Trophoblast cell (in vitro differentiated cells and primary cell): ENCODE measurements around the gene PRSS8.
A peak's percentile ranks its signal among the peaks of the same experiment; 100 is the strongest.

ENCODE experiments used
- DNase-seq, 2 donors: peaks; one replicate each; pipeline ENCODE4 v3.0.0-alpha.2; 2016
- H2AFZ ChIP-seq: 2 replicates; pipeline ENCODE4 v1.6.1; 2013; ENCODE audit warnings: low read length, moderate library complexity, mild to moderate bottlenecking; ENCODE audit not compliant: insufficient read depth, poor library complexity
- H2AK5ac ChIP-seq: 2 replicates; pipeline ENCODE4 v1.6.1; 2013; ENCODE audit warnings: mild to moderate bottlenecking, low read length
- H2BK120ac ChIP-seq: 2 replicates; pipeline ENCODE4 v1.6.1; 2013; ENCODE audit warnings: low read length, mild to moderate bottlenecking, moderate library complexity; ENCODE audit not compliant: insufficient read depth, poor library complexity
- H2BK12ac ChIP-seq: 2 replicates; pipeline ENCODE4 v1.6.1; 2013; ENCODE audit warnings: mild to moderate bottlenecking, low read length, moderate library complexity
- H2BK5ac ChIP-seq: 2 replicates; pipeline ENCODE4 v1.6.1; 2013; ENCODE audit warnings: low read length, low read depth, moderate library complexity, mild to moderate bottlenecking; ENCODE audit not compliant: poor library complexity
- H3K14ac ChIP-seq: 2 replicates; pipeline ENCODE4 v1.6.1; 2013; ENCODE audit warnings: mild to moderate bottlenecking, low read length
- H3K18ac ChIP-seq: 2 replicates; pipeline ENCODE4 v1.6.1; 2013; ENCODE audit warnings: mild to moderate bottlenecking, low read length
- H3K23ac ChIP-seq: 2 replicates; pipeline ENCODE4 v1.6.1; 2013; ENCODE audit warnings: low read length
- H3K27ac ChIP-seq: 2 replicates; pipeline ENCODE4 v1.5.1; 2013; ENCODE audit warnings: low read depth, mild to moderate bottlenecking, inconsistent platforms, low read length, moderate library complexity
- H3K27me3 ChIP-seq: 2 replicates; pipeline ENCODE4 v1.6.1; 2013; ENCODE audit warnings: inconsistent platforms, mild to moderate bottlenecking, low read length, moderate library complexity; ENCODE audit not compliant: insufficient read depth
- H3K36me3 ChIP-seq, 2 experiments: 1 replicate in 1 of 2; 2 replicates in 1 of 2; pipeline ENCODE4 v1.6.1; 2013; ENCODE audit warnings: low read length in 2 of 2, mild to moderate bottlenecking in 2 of 2, moderate library complexity in 1 of 2; ENCODE audit not compliant: insufficient read depth in 2 of 2, control insufficient read depth in 1 of 2
- H3K4ac ChIP-seq: 2 replicates; pipeline ENCODE4 v1.6.1; 2013; ENCODE audit warnings: low read depth, mild to moderate bottlenecking, low read length, moderate library complexity
- H3K4me1 ChIP-seq, 2 experiments: 1 replicate in 1 of 2; 2 replicates in 1 of 2; pipeline ENCODE4 v1.6.1; 2013; ENCODE audit warnings: low read length in 2 of 2, mild to moderate bottlenecking in 2 of 2, moderate library complexity in 1 of 2; ENCODE audit not compliant: insufficient read depth in 2 of 2, control insufficient read depth in 1 of 2
- H3K4me2 ChIP-seq: 2 replicates; pipeline ENCODE4 v1.6.1; 2013; ENCODE audit warnings: inconsistent platforms, mild to moderate bottlenecking, low read length, moderate library complexity
- H3K4me3 ChIP-seq: 2 replicates; pipeline ENCODE4 v1.5.1; 2013; ENCODE audit warnings: mild to moderate bottlenecking, low read depth, low read length, inconsistent platforms
- H3K79me1 ChIP-seq: one replicate; pipeline ENCODE4 v1.6.1; 2013; ENCODE audit warnings: low read length
- H3K79me2 ChIP-seq: 2 replicates; pipeline ENCODE4 v1.6.1; 2013; ENCODE audit warnings: low read length, mild to moderate bottlenecking; ENCODE audit not compliant: control insufficient read depth, insufficient read depth, poor library complexity
- H3K9ac ChIP-seq: 2 replicates; pipeline ENCODE4 v1.6.1; 2013; ENCODE audit warnings: mild to moderate bottlenecking, low read length
- H3K9me3 ChIP-seq: 2 replicates; pipeline ENCODE4 v1.6.1; 2013; ENCODE audit warnings: low read depth, mild to moderate bottlenecking, control low read depth, inconsistent platforms, low read length; ENCODE audit not compliant: insufficient read depth
- H4K12ac ChIP-seq: 2 replicates; pipeline ENCODE4 v1.6.1; 2013; ENCODE audit warnings: low read depth, mild to moderate bottlenecking, low read length, moderate library complexity
- H4K8ac ChIP-seq: 2 replicates; pipeline ENCODE4 v1.6.1; 2013; ENCODE audit warnings: low read depth, mild to moderate bottlenecking, low read length, moderate library complexity
- H4K91ac ChIP-seq: one replicate; pipeline ENCODE4 v1.6.1; 2013; ENCODE audit warnings: low read depth, mild to moderate bottlenecking, low read length, moderate library complexity
- WGBS: extraction: QIAGEN DNeasy Blood & Tissue Kit; methylation state at CpG from one replicate; pipeline ENCODE4 v1.1.7; 2013; ENCODE audit warnings: missing lambda C conversion rate; ENCODE audit not compliant: insufficient read length, insufficient coverage; ENCODE audit errors: extremely low coverage; 5-methylcytosine and 5-hydroxymethylcytosine counted together

PRSS8 gene

GRCh38 chr16:31134625-31135534, 647 bp downstream of the PRSS8 start:
- H3K4me1 ChIP-seq = peaks cover 52 to 59% of the 10 kb centered on the region in 2 experiments
- H4K12ac ChIP-seq = peak overlapping the region; percentile 57
- peak overlapping the region; percentile 80 for H3K4me3 ChIP-seq
- H3K9me3 ChIP-seq = peaks cover 6% of the 10 kb centered on the region
- H3K14ac ChIP-seq = peak overlapping the region; percentile 85
- DNase-seq = peak; percentile 46 to 69
- H4K91ac ChIP-seq = peak overlapping the region; percentile 87
- H2BK5ac ChIP-seq = peak overlapping the region; percentile 39
- H2AK5ac ChIP-seq = peak overlapping the region; percentile 14
- H3K18ac ChIP-seq = peak overlapping the region; percentile 82
- H3K27me3 ChIP-seq = no peaks in the 10 kb centered on the region
- WGBS = no CpG with 5 or more reads among the region's 18 CpGs
- H2AFZ ChIP-seq = peak overlapping the region; percentile 40
- H3K23ac ChIP-seq = no peak overlapping the region
- peaks cover 17% of the 10 kb centered on the region for H3K79me2 ChIP-seq
- peak overlapping the region; percentile 88 for H3K4me2 ChIP-seq
- peaks cover 26 to 32% of the 10 kb centered on the region in 2 experiments for H3K36me3 ChIP-seq
- peak overlapping the region; percentile 60 for H3K27ac ChIP-seq
- H2BK120ac ChIP-seq = peak overlapping the region; percentile 77
- no peak overlapping the region for H2BK12ac ChIP-seq
- H3K79me1 ChIP-seq = peaks cover 32% of the 10 kb centered on the region
- H4K8ac ChIP-seq = peak overlapping the region; percentile 79
- H3K4ac ChIP-seq = peak overlapping the region; percentile 96
- peak overlapping the region; percentile 74 for H3K9ac ChIP-seq

GRCh38 chr16:31134091-31134571, 1.4 kb downstream of the PRSS8 start:
- WGBS = no CpG with 5 or more reads among the region's 5 CpGs
- no peak overlapping the region for H2BK5ac ChIP-seq
- peaks cover 29% of the 10 kb centered on the region for H3K79me1 ChIP-seq
- H2BK120ac ChIP-seq = no peak overlapping the region
- no peak overlapping the region for H2AFZ ChIP-seq
- no peak overlapping the region for H4K12ac ChIP-seq
- H2AK5ac ChIP-seq = no peak overlapping the region
- H3K9ac ChIP-seq = no peak overlapping the region
- H4K91ac ChIP-seq = no peak overlapping the region
- no peak overlapping the region for H3K14ac ChIP-seq
- H3K9me3 ChIP-seq = peaks cover 6% of the 10 kb centered on the region
- no peaks in the 10 kb centered on the region for H3K27me3 ChIP-seq
- peak overlapping the region; percentile 80 for H3K4me3 ChIP-seq
- H2BK12ac ChIP-seq = no peak overlapping the region
- H3K23ac ChIP-seq = no peak overlapping the region
- no peak overlapping the region for H3K27ac ChIP-seq
- H3K79me2 ChIP-seq = peaks cover 17% of the 10 kb centered on the region
- peak overlapping the region; percentile 96 for H3K4ac ChIP-seq
- no peak overlapping the region for H3K18ac ChIP-seq
- peaks cover 26 to 32% of the 10 kb centered on the region in 2 experiments for H3K36me3 ChIP-seq
- peak in 1 of 2 donors; percentile 16 for DNase-seq
- H3K4me2 ChIP-seq = peak overlapping the region; percentile 88
- peaks cover 52 to 56% of the 10 kb centered on the region in 2 experiments for H3K4me1 ChIP-seq
- no peak overlapping the region for H4K8ac ChIP-seq

- no peak for DNase-seq
- H3K14ac ChIP-seq = no peak overlapping the region
- H3K79me1 ChIP-seq = peaks cover 20% of the 10 kb centered on the region
- H3K4ac ChIP-seq = peak overlapping the region; percentile 96
- no peak overlapping the region for H2AK5ac ChIP-seq
- no peak overlapping the region for H3K4me2 ChIP-seq
- H2BK120ac ChIP-seq = no peak overlapping the region
- no peak overlapping the region for H2BK5ac ChIP-seq
- no peak overlapping the region for H4K12ac ChIP-seq
- H3K36me3 ChIP-seq = peaks cover 26 to 32% of the 10 kb centered on the region in 2 experiments
- no peak overlapping the region for H3K23ac ChIP-seq
- no peak overlapping the region for H2BK12ac ChIP-seq
- H2AFZ ChIP-seq = no peak overlapping the region
- H3K4me1 ChIP-seq = peaks cover 42 to 45% of the 10 kb centered on the region in 2 experiments
- H4K91ac ChIP-seq = no peak overlapping the region
- no peak overlapping the region for H3K4me3 ChIP-seq
- H3K18ac ChIP-seq = no peak overlapping the region
- H3K9me3 ChIP-seq = peaks cover 2% of the 10 kb centered on the region
- WGBS = no CpG with 5 or more reads among the region's 6 CpGs
- H3K9ac ChIP-seq = no peak overlapping the region
- H4K8ac ChIP-seq = no peak overlapping the region
- H3K27me3 ChIP-seq = no peaks in the 10 kb centered on the region
- H3K79me2 ChIP-seq = peaks cover 17% of the 10 kb centered on the region
- H3K27ac ChIP-seq = no peak overlapping the region
Observed at GRCh38 chr16:31133046-31133501, 2.5 kb downstream of the PRSS8 start.

- H3K4ac ChIP-seq = no peak overlapping the region
- H3K9ac ChIP-seq = no peak overlapping the region
- H2AFZ ChIP-seq = no peak overlapping the region
- H3K36me3 ChIP-seq = peaks cover 31 to 35% of the 10 kb centered on the region in 2 experiments
- DNase-seq = no peak
- H2BK5ac ChIP-seq = no peak overlapping the region
- no peak overlapping the region for H3K27ac ChIP-seq
- WGBS = no CpG with 5 or more reads among the region's 20 CpGs
- no peak overlapping the region for H3K18ac ChIP-seq
- no peak overlapping the region for H4K91ac ChIP-seq
- peaks cover 2% of the 10 kb centered on the region for H3K9me3 ChIP-seq
- no peak overlapping the region for H4K8ac ChIP-seq
- H2BK12ac ChIP-seq = no peak overlapping the region
- no peak overlapping the region for H2BK120ac ChIP-seq
- no peak overlapping the region for H4K12ac ChIP-seq
- H3K14ac ChIP-seq = no peak overlapping the region
- H3K79me1 ChIP-seq = peaks cover 20% of the 10 kb centered on the region
- no peaks in the 10 kb centered on the region for H3K27me3 ChIP-seq
- H2AK5ac ChIP-seq = no peak overlapping the region
- no peak overlapping the region for H3K23ac ChIP-seq
- no peak overlapping the region for H3K4me2 ChIP-seq
- H3K79me2 ChIP-seq = peaks cover 17% of the 10 kb centered on the region
- H3K4me3 ChIP-seq = no peak overlapping the region
- peaks cover 40 to 44% of the 10 kb centered on the region in 2 experiments for H3K4me1 ChIP-seq
Observed at GRCh38 chr16:31132303-31132979, 3.1 kb downstream of the PRSS8 start.
